Sciatic nerve (tissue), 1 donor: ENCODE measurements around the gene MAP7D3. TPM values are rescaled to one million over a fixed set of nuclear protein-coding genes. Genes with fewer than 3 reads are reported as not detected.

ENCODE experiments used
- total RNA-seq: library from RNA; stranded (reverse); fragmentation: NEBNext Ultra II Directional; extraction: Animal tissue kit (Norgen Biotek cat#: 25700); gene quantifications from one replicate; pipeline ENCODE4 v1.2.1, GENCODE V29; 2021
- donor health status: DM: no; HTN: no; CAD: no.

The MAP7D3 gene
- total RNA-seq, 1 donor from 2014 or later, result 17.2 TPM

Other genes starting within 250 kb of the MAP7D3 start
- 174 TPM for gene FHL1, start 103.9 kb downstream of the MAP7D3 start, total RNA-seq
- 0.18 TPM for gene ADGRG4, start 49.6 kb upstream of the MAP7D3 start, total RNA-seq
- gene BRS3, start 236.5 kb upstream of the MAP7D3 start, total RNA-seq, result not detected
- 35.2 TPM for gene HTATSF1, start 246.2 kb upstream of the MAP7D3 start, total RNA-seq